WERI-Rb-1 (cell line): ENCODE data around the gene TCP11.

Experiments used
- DNase-seq: peaks from one replicate; pipeline ENCODE4 v3.0.0-alpha.2; 2020
- H3K27ac ChIP-seq: fragments of 250-450 bp; sonication (Bioruptor Pico); 2 replicates; pipeline ENCODE4 v1.5.1; 2020; ENCODE audit warnings: mild to moderate bottlenecking, moderate library complexity
- H3K27me3 ChIP-seq: fragments of 250-450 bp; sonication (Bioruptor Pico); 2 replicates; pipeline ENCODE4 v1.5.1; 2021; ENCODE audit warnings: mild to moderate bottlenecking, low read depth, moderate library complexity; ENCODE audit not compliant: insufficient read depth, severe bottlenecking
- H3K36me3 ChIP-seq: fragments of 250-450 bp; sonication (Bioruptor Pico); 2 replicates; pipeline ENCODE4 v1.5.1; 2020; ENCODE audit warnings: mild to moderate bottlenecking, moderate library complexity
- H3K4me3 ChIP-seq: 2 replicates; pipeline ENCODE4 v1.5.1; 2011; ENCODE audit warnings: low read depth, mild to moderate bottlenecking, control low read depth, low read length
- H3K9me3 ChIP-seq: fragments of 250-450 bp; sonication (Bioruptor Pico); 2 replicates; pipeline ENCODE4 v1.5.1; 2021; ENCODE audit warnings: mild to moderate bottlenecking, moderate library complexity; ENCODE audit not compliant: severe bottlenecking
- TF ChIP-seq, protein P1 (sequence below): IDR thresholded peaks from 2 replicates; pipeline ENCODE4 v1.5.1; 2011; ENCODE audit warnings: low read depth, mild to moderate bottlenecking, control low read depth, inconsistent platforms, low read length

TCP11 gene

GRCh38 chr6:35164868-35165267, 23.7 kb upstream of the TCP11 start:
- TF ChIP-seq, protein P1, sequence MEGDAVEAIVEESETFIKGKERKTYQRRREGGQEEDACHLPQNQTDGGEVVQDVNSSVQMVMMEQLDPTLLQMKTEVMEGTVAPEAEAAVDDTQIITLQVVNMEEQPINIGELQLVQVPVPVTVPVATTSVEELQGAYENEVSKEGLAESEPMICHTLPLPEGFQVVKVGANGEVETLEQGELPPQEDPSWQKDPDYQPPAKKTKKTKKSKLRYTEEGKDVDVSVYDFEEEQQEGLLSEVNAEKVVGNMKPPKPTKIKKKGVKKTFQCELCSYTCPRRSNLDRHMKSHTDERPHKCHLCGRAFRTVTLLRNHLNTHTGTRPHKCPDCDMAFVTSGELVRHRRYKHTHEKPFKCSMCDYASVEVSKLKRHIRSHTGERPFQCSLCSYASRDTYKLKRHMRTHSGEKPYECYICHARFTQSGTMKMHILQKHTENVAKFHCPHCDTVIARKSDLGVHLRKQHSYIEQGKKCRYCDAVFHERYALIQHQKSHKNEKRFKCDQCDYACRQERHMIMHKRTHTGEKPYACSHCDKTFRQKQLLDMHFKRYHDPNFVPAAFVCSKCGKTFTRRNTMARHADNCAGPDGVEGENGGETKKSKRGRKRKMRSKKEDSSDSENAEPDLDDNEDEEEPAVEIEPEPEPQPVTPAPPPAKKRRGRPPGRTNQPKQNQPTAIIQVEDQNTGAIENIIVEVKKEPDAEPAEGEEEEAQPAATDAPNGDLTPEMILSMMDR = no peak
- no peaks in the 10 kb centered on the region for H3K9me3 ChIP-seq
- no peak overlapping the region for H3K27ac ChIP-seq
- no peak for DNase-seq
- H3K27me3 ChIP-seq = no peaks in the 10 kb centered on the region
- H3K4me3 ChIP-seq = no peak overlapping the region
- H3K36me3 ChIP-seq = no peaks in the 10 kb centered on the region

- DNase-seq = no peak
- no peaks in the 10 kb centered on the region for H3K9me3 ChIP-seq
- no peak overlapping the region for H3K4me3 ChIP-seq
- TF ChIP-seq, protein P1 = no peak
- no peaks in the 10 kb centered on the region for H3K36me3 ChIP-seq
- H3K27me3 ChIP-seq = no peaks in the 10 kb centered on the region
- H3K27ac ChIP-seq = no peak overlapping the region
Observed at GRCh38 chr6:35164277-35164676, 23.1 kb upstream of the TCP11 start.

DNA sequence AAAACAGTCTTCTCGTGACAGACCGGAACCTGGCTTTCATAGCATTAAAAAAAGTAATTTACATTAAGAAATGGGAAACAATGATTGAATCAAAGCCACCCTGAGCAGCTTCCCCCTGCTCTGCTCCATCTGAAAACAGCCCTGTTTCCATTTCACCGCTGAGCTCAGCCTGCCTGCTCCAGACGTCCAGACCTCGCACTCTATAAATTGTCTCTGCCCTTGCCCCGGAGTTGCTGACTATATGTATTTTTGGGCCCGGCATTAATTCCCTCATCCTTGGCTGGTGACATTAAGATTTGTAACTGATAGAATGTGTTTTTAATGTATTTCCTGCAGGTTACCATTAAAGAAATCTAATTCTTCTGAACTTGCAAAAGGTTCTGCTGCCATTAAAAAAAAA, 22.7 kb upstream of the TCP11 start:
- no peak for DNase-seq
- TF ChIP-seq, protein P1 = no peak
- H3K9me3 ChIP-seq = no peaks in the 10 kb centered on the region
- H3K27me3 ChIP-seq = no peaks in the 10 kb centered on the region
- H3K4me3 ChIP-seq = no peak overlapping the region
- H3K27ac ChIP-seq = no peak overlapping the region
- H3K36me3 ChIP-seq = no peaks in the 10 kb centered on the region

- TF ChIP-seq, protein P1 = no peak
- H3K27me3 ChIP-seq = no peaks in the 10 kb centered on the region
- no peak overlapping the region for H3K4me3 ChIP-seq
- H3K36me3 ChIP-seq = no peaks in the 10 kb centered on the region
- DNase-seq = no peak
- no peaks in the 10 kb centered on the region for H3K9me3 ChIP-seq
- peak overlapping the region; percentile 40; the same call in 1 of the 2 replicates for H3K27ac ChIP-seq
Observed at GRCh38 chr6:35161776-35162607, 20.9 kb upstream of the TCP11 start.

GRCh38 chr6:35161266-35161665, 20.1 kb upstream of the TCP11 start:
- H3K36me3 ChIP-seq = no peaks in the 10 kb centered on the region
- H3K9me3 ChIP-seq = no peaks in the 10 kb centered on the region
- H3K27me3 ChIP-seq = no peaks in the 10 kb centered on the region
- H3K4me3 ChIP-seq = peak overlapping the region; percentile 29
- peak overlapping the region; percentile 40 for H3K27ac ChIP-seq
- DNase-seq = peak; percentile 47
- TF ChIP-seq, protein P1 = no peak
